Activated naive CD8-positive, alpha-beta T cell treated with anti-CD3 and anti-CD28 coated beads, Interleukin-2, amount 10 ng/mL, durations not matched to agents 7 days and 5 days (primary cell): ENCODE results near the gene SLC9A8. TPM values are rescaled to one million over a fixed set of nuclear protein-coding genes. Genes with fewer than 3 reads are reported as not detected.
"Not testable (repeated sequence)": the region's sequence is repeated elsewhere in the genome, so short reads cannot be mapped to it uniquely, and the experiment has no call there.

Experiments used
- ATAC-seq: fragments of 150-1000 bp; cut with Tn5 transposase; one replicate; pipeline ENCODE4 v1.10.0; 2021; ENCODE audit warnings: low read depth, moderate library complexity
- POLR2A ChIA-PET: fragments of 350-600 bp; sonication (Branson Sonifier 250); formaldehyde crosslinking; loops from one replicate; lab custom pipeline; 2021; ENCODE audit warnings: antibody characterized with exemption; lab: Charles Lee
- DNase-seq: peaks from one replicate; pipeline ENCODE4 v3.0.0; 2021
- H3K27ac Mint-ChIP-seq: one replicate; pipeline ENCODE4 v1.8.0; 2022; ENCODE audit warnings: mild to moderate bottlenecking, mixed read lengths
- H3K27me3 Mint-ChIP-seq: one replicate; pipeline ENCODE4 v1.8.0; 2022; ENCODE audit warnings: mild to moderate bottlenecking, moderate library complexity, mixed read lengths
- H3K36me3 Mint-ChIP-seq: one replicate; pipeline ENCODE4 v1.8.0; 2021; ENCODE audit warnings: mild to moderate bottlenecking, mixed read lengths
- H3K4me1 Mint-ChIP-seq: one replicate; pipeline ENCODE4 v1.8.0; 2021; ENCODE audit warnings: mixed read lengths
- H3K4me3 Mint-ChIP-seq: one replicate; pipeline ENCODE4 v1.8.0; 2022; ENCODE audit warnings: mild to moderate bottlenecking, moderate library complexity, mixed read lengths
- H3K9me3 Mint-ChIP-seq: one replicate; pipeline ENCODE4 v1.8.0; 2021; ENCODE audit warnings: mixed read lengths
- total RNA-seq, 2 experiments: library from RNA; stranded (reverse); gene quantifications; one replicate each; pipeline ENCODE4 v1.2.3, GENCODE V29; 2021

SLC9A8 gene
- 10 to 100 TPM; 18.8 to 22.3 TPM for total RNA-seq

DNA sequence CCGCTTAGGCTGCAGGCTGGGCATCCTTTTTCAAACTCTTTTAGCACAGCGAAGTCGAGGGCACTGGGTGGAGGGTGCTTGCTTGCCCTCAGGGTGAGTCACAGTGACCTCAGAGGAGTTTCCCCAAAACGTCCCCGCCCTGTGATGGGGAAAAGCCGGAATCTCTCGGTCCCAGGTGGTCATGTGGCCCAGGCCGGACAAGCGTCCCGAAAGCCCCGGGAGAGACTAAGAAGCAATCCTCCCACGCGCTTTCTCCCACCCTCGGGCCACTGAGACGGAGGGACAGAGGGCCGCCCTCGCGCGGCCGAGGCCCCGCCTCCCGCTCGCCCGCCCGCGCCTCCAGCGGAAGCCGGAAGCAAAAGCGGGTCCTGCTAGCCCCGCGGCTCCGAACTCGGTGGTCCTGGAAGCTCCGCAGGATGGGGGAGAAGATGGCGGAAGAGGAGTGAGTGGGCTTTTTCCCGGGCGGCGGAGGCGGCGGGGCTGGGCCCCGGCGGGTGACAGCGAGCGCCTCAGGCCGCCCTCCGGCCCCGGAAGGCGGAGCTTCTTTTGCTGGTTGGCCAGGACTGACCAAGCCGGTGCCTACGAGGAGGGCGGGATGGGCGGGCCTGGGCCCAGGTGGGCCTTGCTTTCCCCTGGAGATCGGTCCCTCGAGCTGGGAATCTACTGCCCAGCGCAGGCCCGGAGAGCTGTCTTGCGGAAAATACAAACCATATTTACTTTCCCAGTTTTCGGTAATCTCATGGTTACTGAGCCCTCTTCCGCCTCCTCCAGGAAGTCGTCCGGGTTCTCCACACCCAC, at the start of gene SLC9A8:
Gene SLC9A8 (plus strand): TSS at position 322 of the 798 bp plus-strand sequence. CDS start 95 bp downstream, at position 417.
- Mint-ChIP-seq H3K36me3 (peaks cover 14% of the 10 kb centered on the region), H3K9me3 (no peaks in the 10 kb centered on the region), H3K27ac (peak within 1 kb of the TSS; percentile 85), H3K4me1 (peaks cover 24% of the 10 kb centered on the region), H3K27me3 (no peaks in the 10 kb centered on the region), H3K4me3 (peak within 1 kb of the TSS; percentile 97)
- ATAC-seq (peak; percentile 93), DNase-seq (peak; percentile 86)
- POLR2A ChIA-PET: interaction anchor here (0.8 to 2.1 kb wide), 12 partner anchors 8 to 626 kb away, joined by 3 to 15 read pairs (median 4); no protein-coding TSS in a partner anchor

DNA sequence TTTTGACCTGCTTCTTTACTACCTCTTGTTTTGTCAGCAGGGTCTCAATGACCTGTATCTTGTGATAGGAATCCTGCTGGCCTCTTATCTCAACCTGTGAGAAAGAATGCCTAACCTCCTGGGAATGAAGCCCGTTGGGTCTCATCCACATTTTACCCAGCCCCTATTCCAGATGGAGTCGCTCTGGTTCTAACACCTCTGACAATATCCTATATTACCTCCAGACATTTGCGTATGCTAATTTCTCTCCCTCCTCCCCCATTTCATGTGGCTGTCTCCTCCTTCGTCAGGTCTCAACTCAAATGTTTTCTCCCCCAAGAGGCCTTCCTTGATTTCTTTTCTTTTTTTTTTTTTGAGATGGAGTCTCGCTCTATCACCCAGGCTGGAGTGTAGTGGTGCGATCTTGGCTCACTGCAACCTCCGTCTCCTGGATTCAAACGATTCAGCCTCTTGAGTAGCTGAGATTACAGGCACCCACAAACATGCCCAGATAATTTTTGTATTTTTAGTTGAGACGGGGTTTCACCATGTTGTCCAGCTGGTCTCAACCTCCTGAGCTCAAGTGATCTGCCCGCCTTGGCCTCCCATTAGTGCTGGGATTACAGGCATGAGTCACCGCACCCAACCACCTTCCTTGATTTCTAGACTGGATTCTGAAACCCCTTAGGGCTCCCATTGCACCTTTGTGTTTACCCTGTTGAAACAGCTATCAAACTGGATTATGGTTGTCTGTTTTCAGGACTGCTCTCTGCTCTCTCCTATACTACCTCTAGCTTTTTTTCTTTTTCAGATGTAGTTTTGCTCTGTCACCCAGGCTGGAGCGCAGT, 49.5 kb upstream of the SLC9A8 start:
- Mint-ChIP-seq H3K27ac (no peak overlapping the region), H3K4me1 (peaks cover 13% of the 10 kb centered on the region), H3K4me3 (no peak overlapping the region), H3K36me3 (peaks cover 7% of the 10 kb centered on the region), H3K9me3 (peaks cover 3% of the 10 kb centered on the region), H3K27me3 (peaks cover 69% of the 10 kb centered on the region)
- POLR2A ChIA-PET: interaction anchor here (0.7 to 1.2 kb wide), 3 partner anchors 82 to 834 kb away, joined by 3 to 4 read pairs (median 3); no protein-coding TSS in a partner anchor
- DNase-seq: no peak
- no peak for ATAC-seq

- Mint-ChIP-seq H3K4me3 (no peak overlapping the region), H3K27me3 (peaks cover 72% of the 10 kb centered on the region), H3K36me3 (peaks cover 13% of the 10 kb centered on the region), H3K27ac (no peak overlapping the region), H3K9me3 (peaks cover 3% of the 10 kb centered on the region), H3K4me1 (peaks cover 33% of the 10 kb centered on the region)
- POLR2A ChIA-PET: no interaction called here
- no peak for ATAC-seq
- DNase-seq: no peak
Measured at GRCh38 chr20:49765413-49765736, 47.3 kb upstream of the SLC9A8 start.

- no peak for ATAC-seq
- peaks cover 3% of the 10 kb centered on the region for H3K9me3 Mint-ChIP-seq
- H3K4me1 Mint-ChIP-seq: peaks cover 37% of the 10 kb centered on the region
- H3K36me3 Mint-ChIP-seq: peaks cover 13% of the 10 kb centered on the region
- no peak for DNase-seq
- POLR2A ChIA-PET: no interaction called here
- H3K27ac Mint-ChIP-seq: no peak overlapping the region
- H3K27me3 Mint-ChIP-seq: peaks cover 68% of the 10 kb centered on the region
- H3K4me3 Mint-ChIP-seq: no peak overlapping the region
Measured at GRCh38 chr20:49765846-49766541, 46.6 kb upstream of the SLC9A8 start.

DNA sequence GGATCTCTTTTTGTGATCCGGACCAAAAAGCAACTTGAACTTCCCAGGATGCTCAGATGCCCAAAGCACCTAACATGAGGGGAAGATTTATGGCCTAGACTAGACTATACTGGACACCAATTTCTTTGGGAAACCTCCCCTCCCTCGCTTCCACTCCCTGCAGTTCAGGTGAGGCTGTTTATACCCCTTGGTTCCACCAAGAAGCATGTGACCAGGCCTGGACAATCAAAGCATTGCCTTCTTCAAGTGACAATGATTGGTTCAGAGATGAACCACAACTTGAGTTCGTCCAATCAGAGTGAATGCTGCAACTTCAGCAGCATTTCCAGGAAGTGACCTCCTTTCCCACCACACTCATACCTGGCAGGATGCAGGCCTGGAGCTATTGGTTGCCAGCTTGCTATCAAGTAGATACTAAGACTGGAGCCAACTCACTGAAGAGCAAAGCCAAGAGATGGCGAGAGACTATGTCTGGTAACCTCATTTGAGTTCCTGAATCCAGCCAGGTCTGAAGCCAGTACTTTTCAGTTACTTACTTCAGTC, 45.6 kb upstream of the SLC9A8 start:
- Mint-ChIP-seq H3K9me3 (peaks cover 3% of the 10 kb centered on the region), H3K4me3 (peak overlapping the region; percentile 17), H3K27me3 (peaks cover 64% of the 10 kb centered on the region), H3K36me3 (peaks cover 13% of the 10 kb centered on the region), H3K4me1 (peaks cover 40% of the 10 kb centered on the region), H3K27ac (no peak overlapping the region)
- peak; percentile 20 for ATAC-seq
- DNase-seq: no peak
- POLR2A ChIA-PET: no interaction called here

GRCh38 chr20:49768204-49769047, 44.2 kb upstream of the SLC9A8 start:
- POLR2A ChIA-PET: interaction anchor here (0.7 kb wide), 1 partner anchor 10 kb away, joined by 3 read pairs; no protein-coding TSS in a partner anchor
- peak; percentile 62 for ATAC-seq
- Mint-ChIP-seq H3K9me3 (peaks cover 3% of the 10 kb centered on the region), H3K4me1 (peaks cover 40% of the 10 kb centered on the region), H3K27ac (peak overlapping the region; percentile 10), H3K27me3 (peaks cover 58% of the 10 kb centered on the region), H3K36me3 (peaks cover 13% of the 10 kb centered on the region), H3K4me3 (peak overlapping the region; percentile 65)
- peak; percentile 48 for DNase-seq

GRCh38 chr20:49769048-49769581, 43.5 kb upstream of the SLC9A8 start:
- Mint-ChIP-seq H3K27ac (peak overlapping the region; percentile 10), H3K4me1 (peaks cover 40% of the 10 kb centered on the region), H3K27me3 (peaks cover 52% of the 10 kb centered on the region), H3K36me3 (peaks cover 13% of the 10 kb centered on the region), H3K4me3 (peak overlapping the region; percentile 65), H3K9me3 (peaks cover 3% of the 10 kb centered on the region)
- POLR2A ChIA-PET: no interaction called here
- DNase-seq: no peak
- no peak for ATAC-seq

- H3K36me3 Mint-ChIP-seq: peaks cover 13% of the 10 kb centered on the region
- no peak overlapping the region for H3K4me3 Mint-ChIP-seq
- DNase-seq: no peak
- peaks cover 40% of the 10 kb centered on the region for H3K4me1 Mint-ChIP-seq
- H3K9me3 Mint-ChIP-seq: peaks cover 3% of the 10 kb centered on the region
- no peak for ATAC-seq
- peaks cover 38% of the 10 kb centered on the region for H3K27me3 Mint-ChIP-seq
- no peak overlapping the region for H3K27ac Mint-ChIP-seq
- POLR2A ChIA-PET: interaction anchor here (1.3 kb wide), 1 partner anchor 42 kb away, joined by 4 read pairs; the partner anchor contains the start of gene SLC9A8
Measured at GRCh38 chr20:49770634-49771033, 42.0 kb upstream of the SLC9A8 start.

DNA sequence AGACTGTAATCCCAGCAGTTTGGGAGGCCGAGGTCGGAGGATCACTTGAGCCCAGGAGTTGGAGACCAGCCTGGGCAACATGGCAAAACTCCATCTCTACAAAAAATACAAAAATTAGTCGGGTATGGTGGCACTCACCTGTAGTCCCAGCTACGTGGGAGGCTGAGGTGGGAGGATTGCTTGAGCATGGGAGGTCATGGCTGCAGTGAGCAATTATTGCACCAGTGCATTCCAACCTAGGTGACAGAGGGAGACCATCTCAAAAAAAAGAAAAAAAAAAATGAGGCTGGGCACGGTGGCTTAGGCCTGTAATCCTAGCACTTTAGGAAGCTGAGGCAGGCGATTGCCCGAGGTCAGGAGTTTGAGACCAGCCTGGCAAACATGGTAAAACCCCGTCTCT, 38.4 kb upstream of the SLC9A8 start:
- DNase-seq, H3K4me3 Mint-ChIP-seq, H3K9me3 Mint-ChIP-seq, H3K27ac Mint-ChIP-seq, POLR2A ChIA-PET, H3K36me3 Mint-ChIP-seq, ATAC-seq: not testable (repeated sequence)
- peaks cover 30% of the 10 kb centered on the region for H3K4me1 Mint-ChIP-seq
- H3K27me3 Mint-ChIP-seq: peaks cover 14% of the 10 kb centered on the region

GRCh38 chr20:49775229-49775693, 37.4 kb upstream of the SLC9A8 start:
- Mint-ChIP-seq H3K27me3 (peaks cover 4% of the 10 kb centered on the region), H3K27ac (no peak overlapping the region), H3K9me3 (no peaks in the 10 kb centered on the region), H3K4me1 (peaks cover 22% of the 10 kb centered on the region), H3K4me3 (no peak overlapping the region), H3K36me3 (no peaks in the 10 kb centered on the region)
- POLR2A ChIA-PET: no interaction called here
- ATAC-seq: no peak
- DNase-seq: no peak

- Mint-ChIP-seq H3K27ac (no peak overlapping the region), H3K36me3 (no peaks in the 10 kb centered on the region), H3K4me1 (peaks cover 17% of the 10 kb centered on the region), H3K4me3 (no peak overlapping the region), H3K9me3 (no peaks in the 10 kb centered on the region), H3K27me3 (peaks cover 5% of the 10 kb centered on the region)
- ATAC-seq (no peak), DNase-seq (no peak)
- POLR2A ChIA-PET: interaction anchor here (0.7 kb wide), 1 partner anchor 214 kb away, joined by 3 read pairs; no protein-coding TSS in a partner anchor
Measured at GRCh38 chr20:49779972-49780371, 32.7 kb upstream of the SLC9A8 start.

DNA sequence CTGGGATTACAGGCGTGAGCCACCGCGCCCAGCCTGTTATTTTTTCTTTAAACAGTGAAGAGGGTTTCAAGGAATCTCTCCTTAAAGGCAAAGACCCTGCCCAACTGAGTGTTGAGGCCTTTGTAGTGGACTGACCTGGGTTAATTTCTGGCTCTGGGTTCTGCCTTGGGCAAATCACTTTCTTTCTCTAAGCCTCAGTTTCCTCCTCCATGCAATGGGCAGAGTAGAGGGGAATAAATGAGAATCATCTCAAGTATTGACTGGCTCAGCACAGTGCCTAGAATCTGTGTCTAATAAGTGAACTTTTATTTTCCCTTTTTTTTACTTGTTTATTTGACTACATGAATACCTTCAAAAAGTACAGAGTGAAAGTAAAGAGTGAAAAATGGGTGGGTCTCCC, 31.0 kb upstream of the SLC9A8 start:
- ATAC-seq (no peak), DNase-seq (no peak)
- Mint-ChIP-seq H3K4me1 (peaks cover 19% of the 10 kb centered on the region), H3K36me3 (no peaks in the 10 kb centered on the region), H3K27ac (no peak overlapping the region), H3K4me3 (no peak overlapping the region), H3K27me3 (peaks cover 5% of the 10 kb centered on the region), H3K9me3 (no peaks in the 10 kb centered on the region)
- POLR2A ChIA-PET: no interaction called here
